ENCODE results near the gene SF3A2.

The SF3A2 gene

GRCh38 chr19:2240881-2241760 is 4.5 kb downstream of the SF3A2 start:
- H3K4me3 ChIP-seq (replicated peaks; ENCODE audit: low read depth, low read length): peak overlapping the region; percentile 57
- no peak for TF ChIP-seq CTCF (IDR thresholded peaks at IDR 0.05; ENCODE audit: low read length, missing control alignments)
- DNase-seq (ENCODE audit: low read depth): no peak

- TF ChIP-seq CTCF (IDR thresholded peaks at IDR 0.05; ENCODE audit: low read length, missing control alignments): no peak
- DNase-seq (ENCODE audit: low read depth): no peak
- no peak overlapping the region for H3K4me3 ChIP-seq (replicated peaks; ENCODE audit: low read depth, low read length)
Observed at GRCh38 chr19:2242092-2242537, 5.5 kb downstream of the SF3A2 start.

- DNase-seq (ENCODE audit: low read depth): no peak
- no peak for TF ChIP-seq CTCF (IDR thresholded peaks at IDR 0.05; ENCODE audit: low read length, missing control alignments)
- H3K4me3 ChIP-seq (replicated peaks; ENCODE audit: low read depth, low read length): no peak overlapping the region
Observed at GRCh38 chr19:2242816-2243215, 6.2 kb downstream of the SF3A2 start.

GRCh38 chr19:2243274-2244124 is 6.9 kb downstream of the SF3A2 start:
- H3K4me3 ChIP-seq (replicated peaks; ENCODE audit: low read depth, low read length): no peak overlapping the region
- DNase-seq (ENCODE audit: low read depth): no peak
- no peak for TF ChIP-seq CTCF (IDR thresholded peaks at IDR 0.05; ENCODE audit: low read length, missing control alignments)

- no peak for DNase-seq (ENCODE audit: low read depth)
- H3K4me3 ChIP-seq (replicated peaks; ENCODE audit: low read depth, low read length): no peak overlapping the region
- no peak for TF ChIP-seq CTCF (IDR thresholded peaks at IDR 0.05; ENCODE audit: low read length, missing control alignments)
Observed at GRCh38 chr19:2244125-2244411, 7.4 kb downstream of the SF3A2 start.

GRCh38 chr19:2244486-2244885 is 7.9 kb downstream of the SF3A2 start:
- H3K4me3 ChIP-seq (replicated peaks; ENCODE audit: low read depth, low read length): no peak overlapping the region
- no peak for TF ChIP-seq CTCF (IDR thresholded peaks at IDR 0.05; ENCODE audit: low read length, missing control alignments)
- DNase-seq (ENCODE audit: low read depth): no peak

Measured in fibroblast of pulmonary artery (primary cell).